HepG2 (cell line): ENCODE results near the gene ZCCHC10. TPM values are rescaled to one million over a fixed set of nuclear protein-coding genes. Genes with fewer than 3 reads are reported as not detected.
A peak's percentile ranks its signal among the peaks of the same experiment; 100 is the strongest.

Experiments
- BORCS8-MEF2B ChIP-seq: sonication (generic); formaldehyde crosslinking; IDR thresholded peaks from 2 replicates; pipeline ENCODE4 v1.8.0; 2022; ENCODE audit warnings: mild to moderate bottlenecking, missing genetic modification reagents
- CAMTA2 ChIP-seq: sonication (generic); formaldehyde crosslinking; IDR thresholded peaks from 2 replicates; pipeline ENCODE4 v1.4.0; 2020; ENCODE audit warnings: mild to moderate bottlenecking, missing genetic modification reagents, borderline replicate concordance
- CREB1 ChIP-seq, 2 experiments: fragments of 450-650 bp in 1 of 2; IDR thresholded peaks; 2 replicates each; pipeline ENCODE4 v1.6.1; 2016 to 2017; ENCODE audit warnings: control low read depth in 1 of 2, mild to moderate bottlenecking in 1 of 2, missing compliant biosample characterization in 1 of 2, missing genetic modification characterization in 1 of 2
- DMAP1 ChIP-seq: IDR thresholded peaks from 2 replicates; pipeline ENCODE4 v1.6.1; 2016
- E2F1 ChIP-seq: sonication (generic); formaldehyde crosslinking; IDR thresholded peaks from 2 replicates; pipeline ENCODE4 v1.5.0; 2020; ENCODE audit warnings: missing genetic modification reagents
- EP300 ChIP-seq, 3 experiments: sonication (generic) in 1 of 3; formaldehyde crosslinking in 1 of 3; IDR thresholded peaks; 2 replicates each; pipeline versions ENCODE4 v1.5.1 to v1.6.1; 2011 to 2020; ENCODE audit warnings: low read depth in 2 of 3, low read length in 2 of 3, borderline replicate concordance in 1 of 3, improper control_type of control experiment in 1 of 3, mild to moderate bottlenecking in 1 of 3, missing genetic modification reagents in 1 of 3, moderate library complexity in 1 of 3
- FOXA1 ChIP-seq, 2 experiments: fragments of 450-650 bp in 1 of 2; sonication (generic) in 1 of 2; formaldehyde crosslinking in 1 of 2; IDR thresholded peaks; 2 replicates each; pipeline versions ENCODE4 v1.4.0 to v1.6.1; 2016 to 2020; ENCODE audit warnings: missing genetic modification reagents in 1 of 2
- GZF1 ChIP-seq: sonication (generic); formaldehyde crosslinking; IDR thresholded peaks from 2 replicates; pipeline ENCODE4 v1.5.1; 2020; ENCODE audit warnings: mild to moderate bottlenecking, missing genetic modification reagents
- HNF4G ChIP-seq, 2 experiments: sonication (generic) in 1 of 2; formaldehyde crosslinking in 1 of 2; IDR thresholded peaks; 2 replicates each; pipeline versions ENCODE4 v1.4.0 to v1.6.1; 2011 to 2020; ENCODE audit warnings: borderline replicate concordance in 2 of 2, low read depth in 2 of 2, mild to moderate bottlenecking in 2 of 2, low read length in 1 of 2, missing genetic modification reagents in 1 of 2, moderate library complexity in 1 of 2
- RBM39 ChIP-seq: fragments of 200-400 bp; formaldehyde crosslinking; IDR thresholded peaks from one replicate; pipeline ENCODE4 v1.6.1; 2018; ENCODE audit warnings: antibody characterized with exemption, mild to moderate bottlenecking, low read depth, low read length; ENCODE audit not compliant: poor library complexity, severe bottlenecking
- SMAD9 ChIP-seq: sonication (generic); formaldehyde crosslinking; IDR thresholded peaks from 2 replicates; pipeline ENCODE4 v1.5.1; 2020; ENCODE audit warnings: mild to moderate bottlenecking, missing genetic modification reagents
- TCF7 ChIP-seq: sonication (generic); IDR thresholded peaks from 2 replicates; pipeline ENCODE4 v1.6.1; 2016; ENCODE audit warnings: antibody characterized with exemption, low read depth
- ZBTB4 ChIP-seq: sonication (generic); formaldehyde crosslinking; IDR thresholded peaks from 2 replicates; pipeline ENCODE4 v1.4.0; 2020; ENCODE audit warnings: missing genetic modification reagents, mild to moderate bottlenecking, borderline replicate concordance
- ZEB1 ChIP-seq: IDR thresholded peaks from 2 replicates; pipeline ENCODE4 v1.6.1; 2012; ENCODE audit warnings: mild to moderate bottlenecking, low read depth, inconsistent platforms; ENCODE audit not compliant: insufficient replicate concordance
- ZNF362 ChIP-seq: sonication (generic); formaldehyde crosslinking; IDR thresholded peaks from 2 replicates; pipeline ENCODE4 v1.4.0; 2020; ENCODE audit warnings: missing genetic modification reagents, mild to moderate bottlenecking, borderline replicate concordance
- ZNF776 ChIP-seq: sonication (generic); formaldehyde crosslinking; IDR thresholded peaks from 2 replicates; pipeline ENCODE4 v1.4.0; 2020; ENCODE audit warnings: mild to moderate bottlenecking, missing genetic modification reagents
- polyA plus RNA-seq, 8 experiments: library from polyadenylated mRNA; depleted of rRNA in 3 of 8; stranded (reverse) in 7 of 8; unstranded in 1 of 8; fragments of >200 nt; fragmentation: Illumina TruSeq in 4 of 8; extraction: Trizol in 4 of 8; gene quantifications; 2 replicates each; pipeline versions ENCODE4 v1.2.1 to v1.2.3, GENCODE V29; 2011 to 2016; ENCODE audit warnings: low read depth in 4 of 8, missing spikeins in 1 of 8, mixed read lengths in 1 of 8; ENCODE audit not compliant: insufficient read depth in 1 of 8
- total RNA-seq, 5 experiments: library from RNA; depleted of rRNA; stranded (reverse); fragments of >200 nt; fragmentation: Illumina TruSeq; extraction: Trizol; gene quantifications; 2 replicates each; pipeline ENCODE4 v1.2.3, GENCODE V29; 2016; ENCODE audit warnings: low read depth in 1 of 5
- TF ChIP-seq, protein P1 (sequence below): sonication (generic); formaldehyde crosslinking; IDR thresholded peaks from 2 replicates; pipeline ENCODE4 v1.5.1; 2020; ENCODE audit warnings: missing genetic modification reagents, mild to moderate bottlenecking, borderline replicate concordance

The ZCCHC10 gene
- total and polyA plus RNA-seq, 2 of the 13 experiments (the other 11 are each of a cell fraction or from before 2014, with no cell fraction given) = 40.7 to 48.2 TPM

- TF ChIP-seq ZBTB4 (CRISPR knock-in tag) (no peak; the same call in 1 of the 2 replicates), ZEB1 (no peak), RBM39 (peak; percentile 73), CAMTA2 (CRISPR knock-in tag) (no peak; the same call in 1 of the 2 replicates), E2F1 (CRISPR knock-in tag) (peak; percentile 51; the same call in 1 of the 2 replicates), TCF7 (no peak), SMAD9 (peak; percentile 77), GZF1 (CRISPR knock-in tag) (no peak; the same call in none of the 2 replicates), CREB1 (IDR thresholded peaks at IDR 0.05) (peak; percentile 87), CREB1 (CRISPR knock-in tag; IDR thresholded peaks at IDR 0.05) (peak; percentile 54), ZNF776 (peak; percentile 74), HNF4G (IDR thresholded peaks at IDR 0.05; ENCODE audit: borderline replicate concordance, low read depth, low read length) (no peak; the same call in 1 of the 2 replicates), HNF4G (CRISPR knock-in tag; IDR thresholded peaks at IDR 0.05; ENCODE audit: borderline replicate concordance, low read depth) (no peak), DMAP1 (CRISPR knock-in tag) (peak; percentile 88; the same call in 1 of the 2 replicates), BORCS8-MEF2B (peak; percentile 53; the same call in 1 of the 2 replicates), FOXA1 (IDR thresholded peaks at IDR 0.05) (no peak), FOXA1 (CRISPR knock-in tag; IDR thresholded peaks at IDR 0.05) (peak; percentile 4; the same call in 1 of the 2 replicates), EP300 (IDR thresholded peaks at IDR 0.05; ENCODE audit: low read depth in 2 of 2, low read length in 2 of 2) (no peak; a peak in 1 of 4 replicates), EP300 (CRISPR knock-in tag; IDR thresholded peaks at IDR 0.05; ENCODE audit: borderline replicate concordance) (no peak; the same call in 1 of the 2 replicates), ZNF362 (peak; percentile 19; the same call in 1 of the 2 replicates)
- TF ChIP-seq, protein P1, sequence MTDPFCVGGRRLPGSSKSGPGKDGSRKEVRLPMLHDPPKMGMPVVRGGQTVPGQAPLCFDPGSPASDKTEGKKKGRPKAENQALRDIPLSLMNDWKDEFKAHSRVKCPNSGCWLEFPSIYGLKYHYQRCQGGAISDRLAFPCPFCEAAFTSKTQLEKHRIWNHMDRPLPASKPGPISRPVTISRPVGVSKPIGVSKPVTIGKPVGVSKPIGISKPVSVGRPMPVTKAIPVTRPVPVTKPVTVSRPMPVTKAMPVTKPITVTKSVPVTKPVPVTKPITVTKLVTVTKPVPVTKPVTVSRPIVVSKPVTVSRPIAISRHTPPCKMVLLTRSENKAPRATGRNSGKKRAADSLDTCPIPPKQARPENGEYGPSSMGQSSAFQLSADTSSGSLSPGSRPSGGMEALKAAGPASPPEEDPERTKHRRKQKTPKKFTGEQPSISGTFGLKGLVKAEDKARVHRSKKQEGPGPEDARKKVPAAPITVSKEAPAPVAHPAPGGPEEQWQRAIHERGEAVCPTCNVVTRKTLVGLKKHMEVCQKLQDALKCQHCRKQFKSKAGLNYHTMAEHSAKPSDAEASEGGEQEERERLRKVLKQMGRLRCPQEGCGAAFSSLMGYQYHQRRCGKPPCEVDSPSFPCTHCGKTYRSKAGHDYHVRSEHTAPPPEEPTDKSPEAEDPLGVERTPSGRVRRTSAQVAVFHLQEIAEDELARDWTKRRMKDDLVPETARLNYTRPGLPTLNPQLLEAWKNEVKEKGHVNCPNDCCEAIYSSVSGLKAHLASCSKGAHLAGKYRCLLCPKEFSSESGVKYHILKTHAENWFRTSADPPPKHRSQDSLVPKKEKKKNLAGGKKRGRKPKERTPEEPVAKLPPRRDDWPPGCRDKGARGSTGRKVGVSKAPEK = no peak
Observed at GRCh38 chr5:132963171-132964104, 62.9 kb downstream of the ZCCHC10 start, which contains the start of gene AFF4 (continued).
